Heart left ventricle (tissue), 16 donors: ENCODE results near the gene CCDC187. TPM values are rescaled to one million over a fixed set of nuclear protein-coding genes. Genes with fewer than 3 reads are reported as not detected.

Experiments used
- ATAC-seq, 4 donors: fragments of 200-7000 bp; cut with Tn5 transposase; one replicate each; pipeline ENCODE4 v1.9.1; 2020 to 2022; ENCODE audit warnings: moderate library complexity in 4 of 4, mild to moderate bottlenecking in 3 of 4, moderate number of reproducible peaks in 1 of 4
- DNase-seq, 5 donors: peaks; one replicate each; pipeline ENCODE4 v3.0.0-alpha.2; 2020
- H3K27ac ChIP-seq, 12 donors: fragments of 200-600 bp; sonication (generic) in 4 of 12; one replicate each; pipeline versions ENCODE4 v1.5.0 to v1.8.0; 2016 to 2022; ENCODE audit warnings: mild to moderate bottlenecking in 2 of 12
- H3K27me3 ChIP-seq, 9 donors: fragments of 200-600 bp; sonication (generic) in 2 of 9; one replicate each; pipeline versions ENCODE4 v1.5.1 to v1.8.0; 2016 to 2022; ENCODE audit warnings: mild to moderate bottlenecking in 3 of 9
- H3K36me3 ChIP-seq, 9 donors: fragments of 200-600 bp; sonication (generic) in 2 of 9; one replicate each; pipeline versions ENCODE4 v1.5.0 to v1.8.0; 2018 to 2022; ENCODE audit warnings: mild to moderate bottlenecking in 2 of 9
- H3K4me1 ChIP-seq, 12 donors: fragments of 200-600 bp; sonication (generic) in 4 of 12; one replicate each; pipeline versions ENCODE4 v1.5.0 to v1.8.0; 2016 to 2022; ENCODE audit warnings: mild to moderate bottlenecking in 3 of 12
- H3K4me3 ChIP-seq, 12 donors: fragments of 200-600 bp; sonication (generic) in 4 of 12; one replicate each; pipeline versions ENCODE4 v1.5.0 to v1.8.0; 2017 to 2022; ENCODE audit warnings: mild to moderate bottlenecking in 9 of 12, moderate library complexity in 4 of 12
- H3K9me3 ChIP-seq, 12 donors: fragments of 200-600 bp; sonication (generic) in 4 of 12; one replicate each; pipeline versions ENCODE4 v1.5.0 to v1.8.0; 2016 to 2022; ENCODE audit warnings: mild to moderate bottlenecking in 1 of 12
- CTCF ChIP-seq, 12 donors: fragments of 200-600 bp; sonication (generic) in 4 of 12; IDR thresholded peaks; one replicate each; pipeline versions ENCODE4 v1.5.0 to v1.8.0; 2018 to 2022; ENCODE audit warnings: antibody characterized with exemption in 12 of 12, mild to moderate bottlenecking in 5 of 12
- POLR2A ChIP-seq, 2 donors: fragments of 450-650 bp; IDR thresholded peaks; one replicate each; pipeline ENCODE4 v1.6.1; 2017; ENCODE audit warnings: antibody characterized with exemption in 2 of 2, mild to moderate bottlenecking in 2 of 2, moderate library complexity in 2 of 2
- WGBS, 4 donors: extraction: QIAGEN DNeasy Blood & Tissue Kit in 2 of 4; methylation state at CpG; one replicate each; pipeline versions ENCODE4 v1.1.5 to v1.1.7; 2013 to 2018; 5-methylcytosine and 5-hydroxymethylcytosine counted together
- intact Hi-C, 10 donors: fragments of 100-400 bp; cut with DNase I; formaldehyde crosslinking; loops; one replicate each; pipeline versions ENCODE4 v1.11.1 to v1.14.2; 2022
- polyA plus RNA-seq, 2 donors: library from polyadenylated mRNA; stranded (reverse); fragments of 200-250 nt; gene quantifications; one replicate each; pipeline ENCODE4 v1.2.3, GENCODE V29; 2013
- total RNA-seq, 9 donors: library from RNA; depleted of rRNA in 2 of 9; stranded (reverse); fragments of >200 nt in 2 of 9; fragmentation: NEBNext Ultra II Directional in 3 of 9; extraction: Animal tissue kit (Norgen Biotek cat#: 25700) in 3 of 9; gene quantifications; one replicate each; pipeline versions ENCODE4 v1.1.0 to v1.2.4, GENCODE V29; 2016 to 2023
- donor health status: ischemic (EF 13 %, LVEDD 7.1; RV severe dilation, severe dysfunction).
- donor health status: healthy with polysubstance abuse.
- donor health status: DM: no; HTN: yes; CAD: no.
- donor health status: DM: no; HTN: no; CAD: no.
- donor health status: ischemic (EF 25% LVEDD 6.9; RV normal size, moderate dysfunction).
- donor health status: ischemic (EF 25% LVEDD 5.7; RV mildly dilated, moderate dysfunction).
- donor health status: healthy.
- donor health status: DM: yes; HTN: yes; CAD: no.
- donor health status: ischemic (EF 35%, LVEDD 5.7; RV mildly dilated, moderate dysfunction).
- donor health status: nonischemic (EF 11% LVEDD 7.7; RV severe dilation, severe dysfunction).
- donor health status: DM: yes; HTN: yes; CAD: no.
- donor health status: PGD.
- donor health status: ischemic (EF 29% LVEDD 5.4; RV normal size, mild dysfunction).
- donor health status: nonischemic (EF 23%, LVEDD 6.1; RV moderate dilation, normal function).

The CCDC187 gene
- total and polyA plus RNA-seq, 11 donors = 0.04 TPM; not detected in 10

GRCh38 chr9:136309101-136309801, 5.4 kb upstream of the CCDC187 start:
- TF ChIP-seq CTCF (IDR thresholded peaks at IDR 0.05) (no peak), POLR2A (IDR thresholded peaks at IDR 0.05) (no peak)
- H3K27me3 ChIP-seq = peaks cover 0 to 18% (median 4%) of the 10 kb centered on the region in 9 donors
- intact Hi-C loops = no loop called here
- no peak for DNase-seq
- no peak for ATAC-seq
- no peaks in the 10 kb centered on the region for H3K36me3 ChIP-seq
- H3K27ac ChIP-seq = no peak overlapping the region
- H3K4me3 ChIP-seq = no peak overlapping the region
- 62 to 86% (median 73%) methylated on average over 10 to 22 of the region's 22 CpGs for WGBS, 4 donors
- H3K4me1 ChIP-seq = no peaks in the 10 kb centered on the region
- no peaks in the 10 kb centered on the region for H3K9me3 ChIP-seq

DNA sequence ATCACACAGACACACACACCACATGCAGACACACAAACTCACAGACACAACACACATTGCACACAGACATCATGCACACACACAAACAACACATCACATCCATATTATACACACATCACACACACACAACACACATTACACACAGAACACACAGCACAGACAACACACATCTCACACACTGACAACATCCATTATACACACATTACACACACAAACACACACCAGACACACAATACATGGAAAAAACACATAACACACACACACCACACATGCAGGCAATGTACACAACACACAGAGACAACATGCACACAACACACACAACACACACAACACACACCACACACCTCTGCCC, 4.8 kb upstream of the CCDC187 start:
- Histone ChIP-seq H3K36me3 (no peaks in the 10 kb centered on the region), H3K27ac (no peak overlapping the region), H3K9me3 (no peaks in the 10 kb centered on the region), H3K4me3 (no peak overlapping the region), H3K4me1 (no peaks in the 10 kb centered on the region), H3K27me3 (peaks cover 0 to 21% (median 4%) of the 10 kb centered on the region in 9 donors)
- ATAC-seq = no peak
- no peak for TF ChIP-seq POLR2A (IDR thresholded peaks at IDR 0.05)
- no peak for TF ChIP-seq CTCF (IDR thresholded peaks at IDR 0.05)
- intact Hi-C loops = no loop called here
- DNase-seq = no peak

DNA sequence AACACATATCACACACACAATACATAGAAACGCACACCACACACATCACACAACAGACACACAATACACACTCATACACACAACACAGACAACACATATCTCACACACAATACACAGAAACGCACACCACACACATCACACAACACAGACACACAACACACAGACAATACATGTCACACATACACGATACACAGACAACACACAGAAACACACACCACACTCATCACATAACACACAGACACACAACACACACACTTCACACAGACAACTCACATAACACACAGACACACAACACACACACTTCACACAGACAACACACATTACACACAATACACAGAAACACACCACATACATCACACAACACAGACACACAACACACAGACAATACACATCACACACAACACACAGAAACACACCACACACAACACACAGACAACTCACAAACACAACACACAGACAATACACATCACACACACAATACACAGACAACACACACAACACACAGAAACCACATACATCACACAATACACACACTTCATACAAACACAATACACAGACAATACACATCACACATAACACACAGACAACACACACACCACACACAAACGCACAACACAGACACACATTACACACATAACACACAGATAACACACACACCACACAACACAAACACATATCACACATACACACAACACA, 4.3 kb upstream of the CCDC187 start:
- no peak overlapping the region for H3K27ac ChIP-seq
- no peak for DNase-seq
- no peaks in the 10 kb centered on the region for H3K36me3 ChIP-seq
- 91 to 93% (median 91%) methylated on average over 4 of the region's 4 CpGs for WGBS, 4 donors
- ATAC-seq = no peak
- peaks cover 0 to 27% (median 4%) of the 10 kb centered on the region in 9 donors for H3K27me3 ChIP-seq
- H3K4me3 ChIP-seq = no peak overlapping the region
- H3K9me3 ChIP-seq = no peaks in the 10 kb centered on the region
- intact Hi-C loops = no loop called here
- no peaks in the 10 kb centered on the region for H3K4me1 ChIP-seq
- no peak for TF ChIP-seq POLR2A (IDR thresholded peaks at IDR 0.05)
- no peak for TF ChIP-seq CTCF (IDR thresholded peaks at IDR 0.05)

GRCh38 chr9:136307215-136307750, 3.4 kb upstream of the CCDC187 start:
- Histone ChIP-seq H3K9me3 (no peaks in the 10 kb centered on the region), H3K27ac (no peak overlapping the region), H3K27me3 (peaks cover 0 to 28% (median 4%) of the 10 kb centered on the region in 9 donors), H3K4me1 (no peaks in the 10 kb centered on the region), H3K4me3 (no peak overlapping the region), H3K36me3 (no peaks in the 10 kb centered on the region)
- 61 to 72% (median 69%) methylated on average over 4 of the region's 4 CpGs for WGBS, 4 donors
- TF ChIP-seq CTCF (IDR thresholded peaks at IDR 0.05) = no peak
- no peak for TF ChIP-seq POLR2A (IDR thresholded peaks at IDR 0.05)
- DNase-seq (no peak), ATAC-seq (no peak)
- intact Hi-C loops = no loop called here
